Activated B cell treated with CpG ODN at 0.5 μM for 24 hours (primary cell): ENCODE measurements around the gene PDIA4. TPM values are rescaled to one million over a fixed set of nuclear protein-coding genes. Genes with fewer than 3 reads are reported as not detected.
"Not testable (repeated sequence)": the region's sequence is repeated elsewhere in the genome, so short reads cannot be mapped to it uniquely, and the experiment has no call there.

Experiments
- ATAC-seq: fragments of 200-7000 bp; cut with Tn5 transposase; one replicate; pipeline ENCODE4 v1.10.0; 2021; ENCODE audit warnings: low read depth, mild to moderate bottlenecking, moderate library complexity
- CTCF ChIA-PET: fragments of 350-600 bp; sonication (Branson Sonifier 250); formaldehyde crosslinking; loops from one replicate; lab custom pipeline; 2021; ENCODE audit warnings: antibody characterized with exemption; lab: Charles Lee
- POLR2A ChIA-PET: fragments of 350-600 bp; sonication (Branson Sonifier 250); formaldehyde crosslinking; loops from one replicate; lab custom pipeline; 2021; ENCODE audit warnings: antibody characterized with exemption; lab: Charles Lee
- DNase-seq: peaks from one replicate; pipeline ENCODE4 v3.0.0; 2022
- H3K27ac Mint-ChIP-seq: one replicate; pipeline ENCODE4 v1.8.0; 2020; ENCODE audit warnings: mixed read lengths
- H3K27me3 Mint-ChIP-seq: one replicate; pipeline ENCODE4 v1.8.0; 2021; ENCODE audit warnings: mixed read lengths
- H3K36me3 Mint-ChIP-seq: one replicate; pipeline ENCODE4 v1.8.0; 2021; ENCODE audit warnings: low read depth, mixed read lengths
- H3K4me1 Mint-ChIP-seq: one replicate; pipeline ENCODE4 v1.8.0; 2021; ENCODE audit warnings: mixed read lengths
- H3K4me3 Mint-ChIP-seq: one replicate; pipeline ENCODE4 v1.8.0; 2020; ENCODE audit warnings: mild to moderate bottlenecking, mixed read lengths
- H3K9me3 Mint-ChIP-seq: one replicate; pipeline ENCODE4 v1.8.0; 2020; ENCODE audit warnings: mixed read lengths
- CTCF ChIP-seq: fragments of 200-600 bp; IDR thresholded peaks from one replicate; pipeline ENCODE4 v1.8.0; 2022; ENCODE audit warnings: antibody characterized with exemption, mild to moderate bottlenecking
- intact Hi-C: fragments of 100-400 bp; cut with micrococcal nuclease; formaldehyde crosslinking; loops from one replicate; pipeline ENCODE4 v1.15.1; 2024
- total RNA-seq: library from RNA; stranded (reverse); gene quantifications from 2 replicates; pipeline ENCODE4 v1.2.3, GENCODE V29; 2022

Gene PDIA4
- total RNA-seq, 1 donor from 2014 or later = 59.4 TPM

GRCh38 chr7:148979827-148980226 lies 48.5 kb downstream of the PDIA4 start:
- CTCF ChIA-PET = no interaction called here

GRCh38 chr7:148979072-148979471 lies 49.2 kb downstream of the PDIA4 start:
- POLR2A ChIA-PET, H3K36me3 Mint-ChIP-seq, H3K4me3 Mint-ChIP-seq, DNase-seq, H3K9me3 Mint-ChIP-seq, H3K27ac Mint-ChIP-seq, H3K27me3 Mint-ChIP-seq, ATAC-seq, intact Hi-C loops: not testable (repeated sequence)
- H3K4me1 Mint-ChIP-seq = peaks cover 14% of the 10 kb centered on the region
- CTCF ChIA-PET = interaction anchor here (0.9 kb wide), 1 partner anchor 80 kb away, joined by 3 read pairs; no protein-coding TSS in a partner anchor

More at GRCh38 chr7:148979827-148980226, 48.5 kb downstream of the PDIA4 start:
- peaks cover 2% of the 10 kb centered on the region for H3K27me3 Mint-ChIP-seq
- no peak overlapping the region for H3K4me3 Mint-ChIP-seq
- DNase-seq = no peak
- POLR2A ChIA-PET = no interaction called here
- H3K9me3 Mint-ChIP-seq = peaks cover 5% of the 10 kb centered on the region
- H3K36me3 Mint-ChIP-seq = peaks cover 4% of the 10 kb centered on the region
- TF ChIP-seq CTCF = no peak
- peaks cover 22% of the 10 kb centered on the region for H3K4me1 Mint-ChIP-seq
- intact Hi-C loops = loop anchor here (5.0 kb wide), 1 partner anchor 478 kb away; no protein-coding TSS in a partner anchor
- no peak for ATAC-seq
- H3K27ac Mint-ChIP-seq = no peak overlapping the region

- CTCF ChIA-PET = no interaction called here
These were observed 50.2 kb downstream of the PDIA4 start for GRCh38 chr7:148978091-148978490.

GRCh38 chr7:148975896-148976295 lies 52.4 kb downstream of the PDIA4 start:
- POLR2A ChIA-PET = no interaction called here
- H3K4me1 Mint-ChIP-seq = peaks cover 4% of the 10 kb centered on the region
- ATAC-seq = no peak
- no peak overlapping the region for H3K4me3 Mint-ChIP-seq
- H3K9me3 Mint-ChIP-seq = no peaks in the 10 kb centered on the region
- H3K27me3 Mint-ChIP-seq = peaks cover 8% of the 10 kb centered on the region
- H3K27ac Mint-ChIP-seq = no peak overlapping the region
- TF ChIP-seq CTCF = no peak
- intact Hi-C loops = no loop called here
- H3K36me3 Mint-ChIP-seq = no peaks in the 10 kb centered on the region
- CTCF ChIA-PET = interaction anchor here (1.2 to 1.4 kb wide), 2 partner anchors 9 to 13 kb away, joined by 4 to 5 read pairs; no protein-coding TSS in a partner anchor
- no peak for DNase-seq

More at GRCh38 chr7:148978091-148978490, 50.2 kb downstream of the PDIA4 start:
- no peak overlapping the region for H3K4me3 Mint-ChIP-seq
- peaks cover 5% of the 10 kb centered on the region for H3K9me3 Mint-ChIP-seq
- TF ChIP-seq CTCF = no peak
- POLR2A ChIA-PET = no interaction called here
- intact Hi-C loops = no loop called here
- peaks cover 6% of the 10 kb centered on the region for H3K4me1 Mint-ChIP-seq
- H3K27ac Mint-ChIP-seq = no peak overlapping the region
- no peak for DNase-seq
- no peak for ATAC-seq
- H3K27me3 Mint-ChIP-seq = peaks cover 5% of the 10 kb centered on the region
- no peaks in the 10 kb centered on the region for H3K36me3 Mint-ChIP-seq

GRCh38 chr7:148973256-148973655 lies 55.0 kb downstream of the PDIA4 start:
- H3K27ac Mint-ChIP-seq = no peak overlapping the region
- H3K27me3 Mint-ChIP-seq = peaks cover 8% of the 10 kb centered on the region
- peaks cover 4% of the 10 kb centered on the region for H3K4me1 Mint-ChIP-seq
- no peak overlapping the region for H3K4me3 Mint-ChIP-seq
- no peak for ATAC-seq
- H3K9me3 Mint-ChIP-seq = no peaks in the 10 kb centered on the region
- ChIA-PET POLR2A (no interaction called here), CTCF (no interaction called here)
- intact Hi-C loops = no loop called here
- no peak for DNase-seq
- no peak for TF ChIP-seq CTCF
- H3K36me3 Mint-ChIP-seq = no peaks in the 10 kb centered on the region

GRCh38 chr7:148972375-148972774 lies 55.9 kb downstream of the PDIA4 start:
- ATAC-seq = no peak

More at GRCh38 chr7:148972375-148972774, 55.9 kb downstream of the PDIA4 start:
- Mint-ChIP-seq H3K9me3 (no peaks in the 10 kb centered on the region), H3K36me3 (no peaks in the 10 kb centered on the region), H3K27ac (no peak overlapping the region), H3K4me3 (no peak overlapping the region), H3K27me3 (peaks cover 8% of the 10 kb centered on the region), H3K4me1 (peaks cover 4% of the 10 kb centered on the region)
- no peak for TF ChIP-seq CTCF
- ChIA-PET CTCF (no interaction called here), POLR2A (no interaction called here)
- no peak for DNase-seq
- intact Hi-C loops = no loop called here
